Measurements from ENCODE around the gene SH2D4B. TPM values are rescaled to one million over a fixed set of nuclear protein-coding genes. Genes with fewer than 3 reads are reported as not detected.

SH2D4B gene
- total and polyA plus RNA-seq, 2 donors (not counting 3 experiments of a cell fraction or from before 2014, with no cell fraction given), result not detected

DNA sequence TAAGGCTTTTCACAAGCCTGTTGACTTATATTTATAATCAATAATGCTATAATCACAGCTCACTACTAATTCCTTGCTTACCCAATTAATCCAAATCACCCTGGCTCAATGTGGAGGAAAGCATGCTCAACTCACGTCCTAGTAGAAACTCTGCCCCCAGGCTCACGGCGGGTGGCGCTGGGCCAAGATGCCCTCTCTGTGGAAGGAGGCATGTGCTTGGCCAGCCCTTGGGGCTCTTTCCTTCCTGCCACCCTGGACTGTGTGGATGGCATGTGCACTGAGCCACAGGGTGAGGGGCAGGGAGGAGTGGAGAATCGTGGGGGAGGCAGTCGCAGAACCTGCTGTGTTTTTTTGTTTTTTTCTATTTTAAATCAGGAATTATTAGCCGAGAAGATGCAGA, 96.2 kb downstream of the SH2D4B start:
- Histone ChIP-seq H3K4me1 (ENCODE audit: control insufficient read depth, extremely low read depth, insufficient read depth, low read length) (no peaks in the 10 kb centered on the region), H4K20me1 (replicated peaks; ENCODE audit: control insufficient read depth, extremely low read depth, insufficient read depth, low read length) (no peaks in the 10 kb centered on the region), H3K9me1 (replicated peaks; ENCODE audit: control insufficient read depth, extremely low read depth, insufficient read depth, low read length) (no peaks in the 10 kb centered on the region), H3K27ac (ENCODE audit: insufficient read depth, low read depth, low read length) (no peak overlapping the region), H3K4me3 (replicated peaks in 1 of 3; ENCODE audit: insufficient read depth in 1 of 3, low read depth in 1 of 3, low read length in 3 of 3) (no peak overlapping the region), H3K9me3 (replicated peaks; ENCODE audit: control insufficient read depth, insufficient read depth, low read length) (no peaks in the 10 kb centered on the region), H3K4me2 (ENCODE audit: insufficient read depth, low read length) (no peak overlapping the region), H3K9ac (replicated peaks; ENCODE audit: extremely low read depth, insufficient read depth, low read length) (no peak overlapping the region), H3K79me2 (ENCODE audit: control insufficient read depth, insufficient read depth, low read length) (no peaks in the 10 kb centered on the region), H2AFZ (ENCODE audit: low read depth, low read length) (no peak overlapping the region), H3K27me3 (ENCODE audit: control insufficient read depth in 2 of 2, insufficient read depth in 2 of 2, low read length in 2 of 2) (no peaks in the 10 kb centered on the region), H3K36me3 (ENCODE audit: control insufficient read depth in 2 of 2, extremely low read depth in 1 of 2, insufficient read depth in 2 of 2, low read length in 2 of 2) (no peaks in the 10 kb centered on the region)
- FAIRE-seq (no peak), DNase-seq (ENCODE audit: low read depth, low spot score) (no peak)
- intact Hi-C loops (cut with micrococcal nuclease) (no loop called here), dilution Hi-C loops (cut with MboI; ENCODE audit: extremely low pct_ligation_motif_present, low sequenced_read_pairs) (no loop called here)
- ChIA-PET CTCF (no interaction called here), POLR2A (no interaction called here)
- TF ChIP-seq POLR2A (IDR thresholded peaks at IDR 0.05; ENCODE audit: low read depth, low read length) (no peak), FOS (IDR thresholded peaks at IDR 0.05; ENCODE audit: borderline replicate concordance, insufficient read depth, low read length) (no peak), MYC (IDR thresholded peaks at IDR 0.05; ENCODE audit: low read depth, low read length) (no peak), POLR2AphosphoS5 (IDR thresholded peaks at IDR 0.05; ENCODE audit: insufficient read depth, low read depth, low read length) (no peak), EZH2 (IDR thresholded peaks at IDR 0.05; ENCODE audit: borderline replicate concordance, low read depth, low read length, severe bottlenecking) (no peak), MAX (IDR thresholded peaks at IDR 0.05; ENCODE audit: insufficient read depth, insufficient read length) (no peak), CTCF (IDR thresholded peaks at IDR 0.05; ENCODE audit: extremely low read depth in 1 of 2, insufficient read depth in 1 of 2, low read depth in 1 of 2, low read length in 2 of 2) (no peak), JUN (IDR thresholded peaks at IDR 0.05; ENCODE audit: borderline replicate concordance, insufficient read depth, insufficient read length, low read depth) (no peak), GATA2 (IDR thresholded peaks at IDR 0.05; ENCODE audit: insufficient read depth, insufficient read length, low read depth, low read length) (no peak)
- BruUV-seq (replicated peaks), result no TSS peak

All from endothelial cell of umbilical vein (primary cell).